Choroid plexus epithelial cell (primary cell): ENCODE results near the gene TSC1.
A peak's percentile ranks its signal among the peaks of the same experiment; 100 is the strongest.

ENCODE experiments used
- DNase-seq: peaks from one replicate; pipeline ENCODE4 v3.0.0-alpha.2; 2010; ENCODE audit warnings: low read depth
- H3K4me3 ChIP-seq: 2 replicates; pipeline ENCODE4 v1.5.1; 2011; ENCODE audit warnings: low read depth, mild to moderate bottlenecking, control low read depth, low read length, moderate library complexity
- CTCF ChIP-seq: conservative IDR thresholded peaks from 2 replicates; pipeline ENCODE4 v1.5.1; 2011; ENCODE audit warnings: low read depth, mild to moderate bottlenecking, control low read depth, inconsistent platforms, low read length, moderate library complexity

TSC1 gene

GRCh38 chr9:132853482-132853881 is 90.9 kb downstream of the TSC1 start:
- no peak overlapping the region for H3K4me3 ChIP-seq
- no peak for TF ChIP-seq CTCF
- DNase-seq, result no peak

GRCh38 chr9:132849185-132849706 is 95.2 kb downstream of the TSC1 start:
- DNase-seq, result no peak
- no peak for TF ChIP-seq CTCF
- no peak overlapping the region for H3K4me3 ChIP-seq

DNA sequence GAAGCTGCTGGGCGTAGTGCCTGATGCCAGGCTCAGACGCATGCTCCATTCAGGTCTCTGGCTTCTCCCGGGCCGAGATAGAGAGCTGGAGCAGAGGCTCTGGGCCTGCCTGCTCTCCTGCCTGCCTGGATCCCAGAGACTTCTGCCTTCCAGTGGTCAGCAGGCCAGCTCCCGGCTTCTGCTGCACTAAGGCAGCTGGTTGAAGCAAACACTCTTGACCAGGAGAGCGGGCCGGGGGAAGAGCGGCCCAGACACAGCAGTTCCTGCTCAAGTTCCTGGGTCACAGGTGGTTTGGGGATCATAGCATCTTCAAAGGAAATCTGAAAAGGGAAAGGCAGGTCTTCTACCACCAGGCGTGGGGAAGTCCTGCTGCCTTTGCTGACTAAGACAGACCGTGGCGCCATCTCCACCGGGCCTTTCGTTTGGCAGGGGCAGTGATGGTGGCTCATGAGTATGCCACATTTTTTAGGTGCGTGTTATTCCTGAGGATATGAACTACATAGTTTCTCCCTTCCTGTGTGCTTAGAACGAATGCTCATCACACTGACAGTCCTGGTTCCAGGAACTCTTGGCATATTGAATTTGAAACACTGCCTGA is 97.4 kb downstream of the TSC1 start:
- no peak for DNase-seq
- TF ChIP-seq CTCF, result no peak
- no peak overlapping the region for H3K4me3 ChIP-seq

GRCh38 chr9:132846109-132846917 is 98.1 kb downstream of the TSC1 start:
- no peak for TF ChIP-seq CTCF
- no peak overlapping the region for H3K4me3 ChIP-seq
- DNase-seq, result no peak

DNA sequence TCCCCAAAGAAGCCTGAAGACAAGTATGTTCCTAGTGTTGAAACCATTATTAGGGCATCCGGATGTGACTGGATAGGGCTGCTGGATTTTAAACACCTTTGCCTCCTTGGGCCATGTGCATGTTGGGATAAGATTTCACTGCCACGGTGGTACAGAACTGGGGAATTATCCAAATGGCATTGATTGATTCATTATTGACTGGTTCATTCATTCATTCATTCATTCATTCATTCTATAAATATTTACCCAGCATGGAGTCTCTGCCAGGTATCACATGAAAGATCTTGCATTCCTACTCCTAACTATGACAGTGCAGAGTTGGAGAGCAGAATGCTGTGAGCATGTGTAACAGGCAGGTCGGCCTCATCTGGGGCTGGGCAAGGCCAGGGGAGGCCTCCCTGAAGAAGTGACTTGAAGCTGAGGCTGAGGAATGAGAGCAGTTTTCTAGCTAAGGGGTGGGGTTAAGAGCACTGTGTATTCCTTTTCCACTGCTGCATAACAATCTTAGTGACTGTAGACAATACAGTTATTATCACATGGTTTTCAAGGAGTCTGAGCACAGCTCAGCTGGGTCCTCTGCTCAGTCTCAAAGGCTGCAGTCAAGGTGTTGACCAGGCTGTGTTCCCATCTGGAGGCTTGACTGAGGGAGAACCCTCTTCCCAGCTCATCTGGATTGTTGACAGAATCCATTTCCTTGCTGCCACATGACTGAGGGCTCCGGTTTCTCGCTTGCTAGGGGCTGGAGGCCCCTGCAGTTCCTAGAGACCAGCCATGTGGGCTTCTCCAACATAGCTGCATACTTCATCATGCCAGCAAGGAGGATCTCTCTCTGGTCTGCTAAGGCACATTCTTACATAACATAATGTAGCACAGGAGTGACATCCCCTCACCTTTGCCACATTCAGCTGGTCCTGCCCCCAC is 102.0 kb downstream of the TSC1 start:
- peak; percentile 5 for DNase-seq
- no peak for TF ChIP-seq CTCF
- H3K4me3 ChIP-seq, result no peak overlapping the region
